PFSK-1 (cell line): ENCODE data around the gene MAFG.

Experiments used
- POLR2AphosphoS5 ChIP-seq: IDR thresholded peaks from 2 replicates; pipeline ENCODE4 v1.6.1; 2012; ENCODE audit warnings: low read depth, mild to moderate bottlenecking, control low read depth, low read length, moderate library complexity
- REST ChIP-seq, 2 experiments: IDR thresholded peaks; 2 replicates each; pipeline versions ENCODE4 v1.6.1 to v1.8.0; 2011 to 2012; ENCODE audit warnings: low read depth in 2 of 2, low read length in 2 of 2, control low read depth in 1 of 2, inconsistent platforms in 1 of 2, mild to moderate bottlenecking in 1 of 2, moderate library complexity in 1 of 2; ENCODE audit not compliant: insufficient read depth in 1 of 2
- SIN3A ChIP-seq: IDR thresholded peaks from 2 replicates; pipeline ENCODE4 v1.6.1; 2012; ENCODE audit warnings: mild to moderate bottlenecking, low read length, moderate library complexity, borderline replicate concordance; ENCODE audit not compliant: insufficient read depth
- TAF1 ChIP-seq: IDR thresholded peaks from 2 replicates; pipeline ENCODE4 v1.6.1; 2012; ENCODE audit warnings: low read length, control low read depth, borderline replicate concordance; ENCODE audit not compliant: insufficient read depth

GRCh38 chr17:81905993-81906392 is 21.5 kb downstream of the MAFG start:
- TF ChIP-seq POLR2AphosphoS5: no peak
- no peak for TF ChIP-seq TAF1
- no peak for TF ChIP-seq REST (IDR thresholded peaks at IDR 0.05; ENCODE audit: insufficient read depth in 1 of 2, low read depth in 2 of 2, low read length in 2 of 2)
- no peak for TF ChIP-seq SIN3A
